Stimulated activated CD4-positive, alpha-beta T cell treated with anti-CD3 and anti-CD28 coated beads, Interleukin-1b, Interleukin-23, amount 100 ng/mL, for 48 hours (primary cell): ENCODE data around the gene KAT2B.

Source experiments
- DNase-seq: peaks from one replicate; pipeline ENCODE4 v3.0.0-alpha.2; 2020

Gene KAT2B

GRCh38 chr3:20100151-20100550 is 59.9 kb downstream of the KAT2B start:
- no peak for DNase-seq

GRCh38 chr3:20101041-20101440 is 60.8 kb downstream of the KAT2B start:
- DNase-seq: no peak

- no peak for DNase-seq
These were observed 63.5 kb downstream of the KAT2B start for GRCh38 chr3:20103731-20104130.

GRCh38 chr3:20104167-20104661 is 64.0 kb downstream of the KAT2B start:
- peak; percentile 29 for DNase-seq

- DNase-seq: no peak
These were observed 65.5 kb downstream of the KAT2B start for GRCh38 chr3:20105513-20106280.

GRCh38 chr3:20107722-20108121 is 67.5 kb downstream of the KAT2B start:
- no peak for DNase-seq

GRCh38 chr3:20108869-20109268 is 68.6 kb downstream of the KAT2B start:
- DNase-seq: no peak

- no peak for DNase-seq
These were observed 70.6 kb downstream of the KAT2B start for GRCh38 chr3:20110826-20111225.

- DNase-seq: no peak
These were observed 71.6 kb downstream of the KAT2B start for GRCh38 chr3:20111836-20112235.

GRCh38 chr3:20121088-20121487 is 80.8 kb downstream of the KAT2B start:
- DNase-seq: no peak

GRCh38 chr3:20123131-20123652 is 82.9 kb downstream of the KAT2B start:
- no peak for DNase-seq

GRCh38 chr3:20125289-20125688 is 85.0 kb downstream of the KAT2B start:
- no peak for DNase-seq

- DNase-seq: no peak
These were observed 85.7 kb downstream of the KAT2B start for GRCh38 chr3:20125897-20126296.

GRCh38 chr3:20128358-20128757 is 88.1 kb downstream of the KAT2B start:
- no peak for DNase-seq

- DNase-seq: no peak
These were observed 89.9 kb downstream of the KAT2B start for GRCh38 chr3:20130106-20130505.

GRCh38 chr3:20136231-20136630 is 96.0 kb downstream of the KAT2B start:
- no peak for DNase-seq

- no peak for DNase-seq
These were observed 97.4 kb downstream of the KAT2B start for GRCh38 chr3:20137647-20138046.

GRCh38 chr3:20140881-20141280 is 100.6 kb downstream of the KAT2B start:
- DNase-seq: no peak

- DNase-seq: no peak
These were observed 101.1 kb downstream of the KAT2B start for GRCh38 chr3:20141316-20141715.

GRCh38 chr3:20141851-20142250 is 101.6 kb downstream of the KAT2B start:
- no peak for DNase-seq

- no peak for DNase-seq
These were observed 102.3 kb downstream of the KAT2B start for GRCh38 chr3:20142517-20142916.

GRCh38 chr3:20143519-20143918 is 103.3 kb downstream of the KAT2B start:
- no peak for DNase-seq

GRCh38 chr3:20145874-20146273 is 105.6 kb downstream of the KAT2B start:
- DNase-seq: no peak

- no peak for DNase-seq
These were observed 106.1 kb downstream of the KAT2B start for GRCh38 chr3:20146301-20146700.

- no peak for DNase-seq
These were observed 107.1 kb downstream of the KAT2B start for GRCh38 chr3:20147361-20147760.
